Measurements from ENCODE around the gene HTR7.

Gene HTR7

DNA sequence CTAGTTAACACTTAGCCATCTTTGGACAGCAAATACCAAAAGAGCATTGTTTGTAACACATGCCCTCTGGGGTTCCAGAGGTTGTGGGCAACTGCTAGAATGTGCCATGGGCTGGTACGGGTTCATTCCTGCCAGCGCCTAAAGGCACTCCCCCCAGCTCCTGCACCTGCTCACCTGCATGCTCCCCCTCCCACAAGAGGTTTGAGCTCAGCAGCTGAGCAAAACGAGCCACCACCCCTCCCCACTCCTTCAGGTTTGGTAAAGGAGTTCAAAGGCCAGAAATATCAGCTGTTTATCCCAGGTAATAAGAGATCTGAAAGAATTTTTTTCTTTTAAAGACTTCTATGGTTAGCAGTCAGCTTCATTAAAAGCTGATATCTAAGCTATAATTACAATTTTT lies 53.5 kb downstream of the HTR7 start:
- DNase-seq (ENCODE audit: low read depth): no peak

DNA sequence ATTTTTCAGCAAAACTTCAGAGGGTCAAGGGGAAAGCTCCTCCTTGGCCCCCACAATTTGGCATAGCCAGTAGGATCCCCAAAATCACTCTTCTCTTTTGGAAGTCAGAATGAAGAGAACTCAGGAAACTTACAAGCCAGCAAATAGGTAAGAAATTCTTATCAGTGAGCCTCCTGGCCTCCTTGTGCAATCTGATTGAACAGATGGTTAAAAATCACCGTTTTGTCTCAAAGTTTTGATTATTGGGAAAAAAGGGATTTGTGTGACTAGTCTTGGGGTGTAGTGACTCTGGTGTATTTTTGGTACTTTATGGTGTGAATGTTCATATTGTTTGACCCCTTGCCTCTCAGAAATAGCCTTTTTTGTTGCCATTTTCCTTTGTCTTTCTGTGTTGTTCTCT lies 56.2 kb downstream of the HTR7 start:
- DNase-seq (ENCODE audit: low read depth): no peak

DNA sequence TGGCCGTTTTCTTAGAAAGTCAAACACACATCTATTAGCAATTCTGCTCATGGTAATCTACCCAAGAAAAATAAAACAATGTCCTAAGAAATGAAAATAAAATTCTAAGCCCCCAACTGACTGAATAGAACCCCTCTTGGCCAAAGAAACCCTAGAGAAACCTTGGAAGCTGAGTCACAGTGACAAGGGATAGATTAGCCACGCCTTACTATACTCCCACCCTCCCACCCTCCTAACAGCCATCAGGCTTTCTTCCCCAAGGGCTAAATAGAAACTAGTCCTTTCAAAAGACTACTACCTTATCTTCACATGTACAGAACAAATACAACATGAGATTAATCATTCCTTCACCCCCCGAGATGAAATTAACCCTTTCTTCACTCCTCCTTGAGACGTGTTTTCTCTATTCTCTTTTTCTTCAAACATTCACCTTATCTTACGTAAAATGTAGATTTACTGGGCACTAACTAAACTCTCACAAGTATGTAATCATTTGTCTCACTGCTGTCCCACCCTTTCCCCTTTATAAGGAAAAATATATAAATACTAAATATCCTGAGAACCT lies 57.5 kb downstream of the HTR7 start:
- no peak for DNase-seq (ENCODE audit: low read depth)

DNA sequence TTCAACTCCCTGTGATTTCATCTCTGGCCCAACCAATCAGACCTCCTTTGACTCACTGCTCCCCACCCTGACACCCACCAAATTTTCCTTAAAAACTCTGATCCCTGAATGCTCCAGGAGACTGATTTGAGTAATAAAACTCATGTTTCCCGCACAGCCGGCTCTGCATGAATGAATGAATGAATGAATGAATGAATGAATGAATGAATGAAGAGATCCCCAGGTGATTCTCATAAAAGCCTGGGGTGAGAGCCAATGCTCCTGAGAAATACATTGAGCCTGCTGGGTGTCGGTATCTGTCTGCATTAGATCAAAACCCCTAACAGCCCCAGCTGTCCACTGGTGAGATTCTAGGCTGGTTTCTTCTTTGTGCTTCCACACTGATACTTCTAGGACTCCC lies 58.7 kb downstream of the HTR7 start:
- no peak for DNase-seq (ENCODE audit: low read depth)

DNA sequence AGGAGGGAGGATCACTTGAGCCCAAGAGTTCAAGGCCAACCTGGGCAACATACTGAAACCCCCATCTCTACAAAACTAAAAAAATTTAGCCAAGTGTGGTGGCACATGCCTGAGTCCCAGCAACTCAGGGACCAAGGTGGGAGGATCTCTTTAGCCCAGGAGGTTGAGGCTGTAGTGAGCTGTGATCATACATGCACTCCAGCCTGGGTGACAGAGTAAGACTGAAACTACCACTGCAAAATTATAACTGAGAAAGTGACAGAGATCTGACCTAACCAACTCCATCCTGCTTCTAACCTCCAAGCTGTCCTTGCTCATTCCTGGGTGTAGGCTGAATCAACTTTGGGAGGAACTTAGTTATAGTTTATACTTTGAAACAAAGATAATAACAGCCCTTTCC lies 59.4 kb downstream of the HTR7 start:
- DNase-seq (ENCODE audit: low read depth): no peak

DNA sequence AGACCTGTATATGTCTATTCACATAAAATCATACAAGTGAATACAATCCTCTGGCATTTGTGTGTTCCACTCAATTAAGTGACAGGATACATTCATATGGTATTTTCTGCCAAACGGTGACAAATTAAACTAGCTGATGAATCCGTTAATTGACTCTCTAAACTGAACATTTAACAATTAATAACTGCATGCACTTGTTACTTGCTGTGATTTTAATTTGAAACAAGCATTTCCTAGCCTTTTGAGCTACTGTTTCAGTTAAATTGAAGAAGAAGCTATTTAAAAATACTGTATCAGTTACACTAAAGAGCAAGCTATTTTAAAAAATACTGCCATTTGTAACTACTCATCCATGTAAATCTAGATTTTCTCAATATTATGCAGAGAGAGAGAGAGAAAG lies 67.4 kb downstream of the HTR7 start:
- no peak for DNase-seq (ENCODE audit: low read depth)

DNA sequence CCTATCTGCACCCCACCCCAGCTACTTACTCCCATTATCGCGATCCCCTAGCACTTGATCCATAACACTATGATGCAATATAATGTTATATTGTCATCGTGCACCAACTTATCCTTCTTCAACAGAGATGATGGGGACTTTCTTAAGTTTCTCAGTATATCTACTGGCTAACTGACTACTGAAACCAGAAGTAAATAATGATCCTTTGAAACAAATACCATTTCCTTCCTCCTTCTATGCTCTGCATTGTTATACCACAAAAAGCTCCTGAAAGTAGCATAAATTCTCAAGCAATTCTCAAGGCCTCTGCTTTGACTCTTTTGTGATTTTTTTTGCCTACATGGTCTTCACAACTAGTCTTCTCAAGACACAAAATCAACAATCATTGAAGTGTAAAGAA lies 68.9 kb downstream of the HTR7 start:
- DNase-seq (ENCODE audit: low read depth): no peak

DNA sequence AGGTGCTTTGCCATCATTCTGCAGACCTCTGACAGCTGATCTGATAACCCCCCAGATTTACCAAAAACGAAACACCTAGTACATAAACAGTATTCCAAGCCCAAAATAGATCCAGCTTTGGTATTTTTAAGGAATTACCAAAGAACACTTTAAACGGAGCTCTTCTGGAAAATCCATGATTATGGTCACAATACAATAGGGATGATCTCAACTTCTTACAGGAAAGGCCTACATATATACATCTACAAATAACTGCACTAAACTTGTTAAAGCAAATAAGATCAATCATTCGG lies 69.7 kb downstream of the HTR7 start:
- no peak for DNase-seq (ENCODE audit: low read depth)

DNA sequence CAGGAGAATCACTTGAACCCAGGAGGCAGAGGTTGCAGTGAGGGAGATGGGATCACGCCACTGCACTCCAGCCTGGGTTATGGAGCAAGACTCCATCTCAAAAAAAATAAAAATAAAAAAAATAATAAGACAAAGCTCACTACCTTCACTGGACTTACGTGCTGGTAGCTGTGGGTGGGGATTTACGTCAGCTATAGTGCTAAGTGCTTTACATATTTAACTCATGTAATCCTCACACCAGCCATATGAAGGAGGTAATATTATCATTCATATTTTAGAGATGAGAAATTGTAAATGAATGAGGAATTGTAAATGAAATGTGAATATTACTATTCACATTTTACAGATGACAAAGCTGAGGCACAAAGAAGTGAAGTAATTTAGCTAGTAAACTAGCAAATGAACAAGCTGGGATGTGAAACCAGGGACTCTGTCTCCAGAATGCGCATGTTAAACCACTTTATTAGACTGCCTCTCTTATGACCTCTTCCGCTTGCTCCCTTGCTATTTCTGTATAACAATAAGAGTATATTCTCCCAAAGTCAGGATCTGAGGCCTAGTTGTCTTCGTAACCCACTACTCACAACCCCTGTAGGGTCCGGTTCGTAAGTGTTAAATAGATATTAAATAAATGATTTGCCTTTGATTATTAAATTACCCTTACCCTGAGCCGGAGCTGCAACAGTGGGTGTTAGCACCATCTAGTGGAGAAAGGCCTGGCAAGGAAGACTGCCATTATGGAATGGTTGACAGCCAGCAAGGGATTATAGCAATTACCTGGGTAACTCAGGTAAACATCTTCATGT lies 70.2 kb downstream of the HTR7 start:
- no peak for DNase-seq (ENCODE audit: low read depth)

DNA sequence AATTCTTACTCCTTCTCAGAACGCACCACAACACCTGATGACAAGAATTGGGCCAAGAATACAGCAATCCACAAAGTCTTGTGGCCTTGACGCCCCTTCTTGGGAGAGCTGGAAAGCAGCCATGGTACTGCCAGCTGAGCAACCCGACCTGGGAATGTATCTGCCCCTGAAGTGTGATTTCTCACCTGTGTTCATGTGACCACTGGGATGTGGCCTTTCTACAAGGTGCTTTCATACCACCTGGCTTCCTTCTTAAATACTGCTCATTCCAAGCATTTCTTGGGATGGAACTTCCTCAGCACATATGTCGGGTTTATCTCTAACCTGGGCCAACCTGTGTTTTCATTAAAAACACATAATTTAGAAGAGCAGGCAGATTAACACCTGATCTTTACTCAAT lies 72.1 kb downstream of the HTR7 start:
- no peak for DNase-seq (ENCODE audit: low read depth)

DNA sequence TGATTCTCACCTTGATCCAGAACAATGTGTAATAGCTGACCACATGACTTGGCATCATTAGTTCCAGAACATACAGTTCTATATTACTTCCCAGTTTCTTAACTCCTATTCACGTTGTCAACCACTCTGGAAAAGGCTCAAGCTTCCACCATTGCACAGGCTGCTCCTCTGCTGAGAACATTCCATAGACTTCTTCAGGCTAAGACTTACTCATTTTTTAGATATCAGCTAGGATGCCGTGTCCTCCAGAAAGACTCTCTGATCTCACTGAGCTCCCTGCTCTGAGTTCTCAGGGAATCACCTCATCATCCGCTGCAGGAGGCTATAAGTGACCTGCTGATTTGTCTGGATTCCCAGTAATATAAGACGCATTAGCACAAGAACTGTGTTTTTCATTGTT lies 73.1 kb downstream of the HTR7 start:
- no peak for DNase-seq (ENCODE audit: low read depth)

DNA sequence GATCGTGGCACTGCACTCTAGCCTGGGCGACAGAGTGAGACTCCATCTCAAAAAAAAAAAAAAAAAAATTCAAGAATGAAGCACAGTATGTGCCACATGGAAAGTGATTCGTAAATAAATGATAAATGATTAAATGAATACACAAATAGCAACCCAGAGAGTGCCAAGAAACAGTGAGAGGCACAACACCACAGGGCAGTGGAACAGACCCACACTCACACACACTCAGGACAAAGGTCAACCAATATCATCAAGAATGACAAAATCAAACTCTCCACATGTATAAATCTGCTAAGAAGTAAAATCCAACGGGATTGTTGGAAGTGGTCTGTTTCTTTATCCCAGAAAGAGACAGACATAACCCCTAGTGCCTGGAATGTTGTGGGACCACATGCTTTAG lies 77.4 kb downstream of the HTR7 start:
- DNase-seq (ENCODE audit: low read depth): no peak

DNA sequence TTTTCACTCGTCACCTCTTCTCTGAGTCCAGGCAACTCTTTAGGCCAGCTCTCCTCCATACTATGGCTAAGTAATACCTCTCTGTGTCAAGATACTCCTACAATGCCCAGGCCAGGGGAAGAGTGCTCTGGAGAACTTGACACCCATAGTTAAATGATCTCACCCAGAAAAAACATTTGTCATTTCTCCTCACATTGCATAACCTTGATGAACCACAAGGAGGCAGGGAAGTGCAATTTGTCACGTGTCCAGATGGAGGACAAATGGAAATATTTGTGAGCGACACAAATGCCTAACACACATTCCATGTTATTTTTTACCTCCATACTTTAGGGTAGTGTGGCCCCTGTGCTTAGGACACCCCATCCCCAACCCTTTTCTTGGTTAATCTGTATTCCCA lies 78.3 kb downstream of the HTR7 start:
- no peak for DNase-seq (ENCODE audit: low read depth)

DNA sequence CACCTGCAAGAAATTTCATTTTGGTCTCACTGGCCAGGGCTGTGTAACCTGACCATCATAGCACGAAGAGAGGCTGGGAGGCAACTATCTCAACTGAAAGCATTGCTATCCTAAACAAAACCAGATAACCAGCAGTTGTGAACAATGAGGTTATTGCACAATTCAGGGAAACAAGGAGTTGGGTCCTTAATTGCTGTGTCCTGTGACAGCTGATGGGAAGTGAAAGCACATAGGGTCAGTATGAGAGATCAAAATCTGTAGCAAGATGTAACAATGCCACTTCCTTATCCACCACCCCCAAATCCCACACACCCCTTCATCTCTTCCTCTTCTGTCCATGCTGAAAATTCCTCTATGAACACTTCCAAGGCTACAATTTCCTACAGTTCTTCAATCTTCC lies 80.2 kb downstream of the HTR7 start:
- DNase-seq (ENCODE audit: low read depth): no peak

DNA sequence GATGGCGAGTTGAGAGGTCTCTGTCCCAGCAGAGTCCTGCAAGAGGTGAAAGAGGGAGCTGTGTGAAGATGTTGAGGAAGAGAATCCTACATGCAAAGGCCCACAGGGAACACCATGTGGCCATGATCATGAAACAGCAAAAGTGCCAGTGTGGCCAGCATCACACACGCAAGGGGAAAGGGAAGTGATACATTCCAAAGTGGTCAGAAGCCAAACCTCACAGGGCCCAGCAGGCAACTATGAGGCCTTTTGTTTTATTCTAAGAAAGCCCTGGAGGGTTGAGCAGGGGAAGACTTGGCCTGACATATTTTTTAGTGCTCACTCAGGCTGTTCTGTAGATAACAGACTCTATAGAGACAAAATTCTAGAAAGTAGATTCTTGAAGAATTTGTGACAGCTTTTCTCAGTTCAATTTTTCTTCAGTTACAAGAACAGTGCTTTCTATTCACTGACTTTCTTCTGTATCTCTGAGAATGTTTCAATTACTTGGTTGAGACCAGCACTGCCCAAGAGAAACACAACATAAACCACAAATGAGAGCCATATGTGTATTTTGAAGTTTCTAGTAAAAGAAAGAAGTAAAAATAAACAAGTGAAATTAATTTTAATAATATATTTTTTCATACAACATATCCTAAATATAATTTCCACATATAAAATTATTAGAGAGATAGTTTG lies 82.3 kb downstream of the HTR7 start:
- DNase-seq (ENCODE audit: low read depth): no peak

DNA sequence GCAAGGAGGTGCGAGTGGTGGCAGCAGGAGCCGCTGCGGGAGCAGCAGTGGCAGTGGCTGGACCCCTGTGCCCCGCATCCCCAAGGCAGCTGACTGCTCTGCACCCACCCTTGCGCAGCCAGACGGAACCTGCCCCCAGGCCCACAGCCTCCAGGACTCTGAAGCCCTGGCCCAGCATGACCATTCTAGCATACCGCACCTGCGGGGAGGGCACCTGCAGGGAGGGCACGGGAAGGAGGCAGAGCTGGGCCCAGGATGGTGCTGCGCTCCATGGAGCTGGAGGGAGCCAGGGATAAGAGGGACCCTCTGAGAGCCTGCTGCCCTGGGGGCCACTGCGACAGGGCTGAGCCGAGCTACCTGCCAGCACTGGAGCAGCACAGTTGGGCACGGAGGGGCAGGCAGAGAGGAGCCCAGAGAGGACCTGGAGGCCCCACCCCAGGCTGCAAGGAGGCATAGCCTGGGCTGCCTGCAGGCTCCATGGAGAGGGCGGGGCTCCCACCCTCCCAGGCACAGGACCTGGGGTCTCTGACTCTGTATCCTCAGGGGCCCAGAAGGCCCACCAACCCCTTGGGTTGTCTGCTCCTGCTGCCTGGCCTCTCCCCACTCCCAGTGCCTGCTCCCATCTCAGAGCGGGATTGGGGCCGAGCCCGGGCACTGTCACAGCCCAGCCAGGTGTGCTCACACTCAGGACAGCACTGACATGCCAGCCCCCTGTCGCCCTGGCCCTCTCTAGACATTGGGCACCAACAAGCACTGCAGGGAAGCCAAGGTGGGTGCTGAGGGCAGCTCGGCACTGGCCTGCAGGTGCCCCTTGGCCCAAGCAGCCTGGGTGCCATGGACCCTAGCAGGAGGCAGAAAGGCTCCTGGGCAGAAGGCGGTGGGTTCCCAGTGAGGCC lies 87.6 kb downstream of the HTR7 start:
- no peak for DNase-seq (ENCODE audit: low read depth)

DNA sequence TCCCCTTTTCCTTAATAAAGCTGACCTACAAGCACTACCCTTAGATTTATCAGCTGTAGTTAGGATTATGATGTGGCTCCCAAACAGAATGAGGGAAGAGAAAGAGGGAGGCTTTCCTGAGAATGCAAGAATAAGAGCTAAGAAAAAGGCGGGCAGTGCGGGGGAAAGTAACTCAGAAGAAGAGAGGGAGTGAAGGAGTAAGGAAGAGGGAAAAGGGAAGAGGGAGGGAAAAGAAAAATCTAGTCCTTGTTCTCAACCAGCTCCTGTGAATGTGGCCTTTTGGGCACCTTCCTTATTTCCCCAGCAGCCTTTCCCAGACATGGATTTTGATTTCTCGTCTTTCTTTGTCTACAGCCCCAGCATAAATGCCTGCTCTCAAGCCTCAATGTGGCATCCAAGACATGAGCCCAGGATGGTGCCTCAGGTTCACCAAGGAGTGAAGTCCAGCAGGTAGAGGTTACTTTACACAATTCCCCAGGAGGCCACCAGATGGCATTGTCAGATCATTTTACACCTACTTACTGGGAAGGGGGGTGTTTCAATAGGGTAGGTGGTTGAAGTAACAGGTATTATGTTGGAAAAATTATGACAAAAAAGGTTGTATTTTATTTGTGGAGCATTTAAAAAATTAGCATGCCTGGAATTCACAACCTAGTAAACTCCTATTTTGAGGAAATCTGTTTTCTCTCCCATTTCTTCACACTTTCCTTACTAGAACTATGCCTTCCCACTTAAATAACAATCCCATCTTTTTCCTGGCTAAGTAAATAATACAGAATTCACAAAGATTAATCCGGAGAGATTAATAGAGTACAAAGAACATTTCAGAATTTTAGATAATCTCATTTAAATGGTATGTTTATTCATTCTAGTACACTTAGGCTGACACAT lies 106.5 kb downstream of the HTR7 start:
- no peak for DNase-seq (ENCODE audit: low read depth)

DNA sequence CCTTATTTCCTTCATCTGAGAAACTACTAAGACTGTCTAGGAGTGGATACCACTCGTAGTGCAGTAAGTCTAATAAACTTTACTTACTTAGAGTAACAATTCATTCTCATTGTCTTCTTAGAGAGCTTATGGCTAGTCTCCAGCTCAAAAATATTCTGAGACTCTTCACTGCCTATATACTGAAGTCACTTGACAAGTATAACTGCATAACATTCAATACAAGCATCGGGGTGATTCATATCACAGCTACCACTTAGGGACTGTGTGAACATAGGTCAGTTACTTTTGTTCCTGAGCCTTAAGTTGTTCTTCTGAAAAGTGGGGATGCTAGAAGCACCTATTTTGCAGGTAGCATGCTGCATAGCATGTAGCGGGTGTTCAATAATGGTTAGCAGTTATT lies 111.0 kb downstream of the HTR7 start:
- no peak for DNase-seq (ENCODE audit: low read depth)

DNA sequence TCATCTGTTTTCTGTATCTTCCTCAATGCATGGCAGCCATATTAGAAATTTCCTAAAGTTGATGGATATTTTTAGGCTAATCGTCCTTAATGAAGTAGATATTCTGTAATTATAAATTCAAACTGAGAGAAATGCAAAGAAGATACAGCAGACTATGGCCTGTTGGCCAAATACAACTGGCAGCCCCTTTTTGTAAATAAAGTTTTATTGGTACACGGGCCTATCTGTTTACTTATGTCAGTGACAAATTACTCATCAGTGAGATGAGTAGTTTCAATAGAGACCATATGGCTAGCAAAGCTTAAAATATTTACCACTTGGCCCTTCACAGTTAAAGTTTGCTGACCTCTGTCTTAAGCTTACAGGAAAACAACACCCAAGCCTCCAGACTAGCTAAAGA lies 112.3 kb downstream of the HTR7 start:
- no peak for DNase-seq (ENCODE audit: low read depth)

DNA sequence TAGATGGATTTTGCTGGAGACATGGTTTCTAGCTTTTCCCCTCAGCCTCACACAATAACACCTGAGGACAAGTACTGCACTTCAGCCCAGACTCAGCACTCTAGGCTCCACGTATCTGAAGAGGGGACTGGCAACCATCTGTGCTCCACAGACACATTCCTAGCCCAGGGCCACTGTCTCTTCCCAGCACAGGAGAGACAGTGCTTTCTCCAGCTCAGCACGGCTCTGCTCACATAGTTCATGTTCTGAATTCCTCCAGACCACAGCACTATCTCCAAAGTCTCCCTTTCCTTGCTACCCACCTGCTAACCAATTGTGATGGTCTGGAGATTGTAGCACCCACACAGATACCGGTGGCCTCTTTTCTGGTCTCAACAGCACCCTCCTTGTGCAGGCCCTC lies 114.5 kb downstream of the HTR7 start:
- no peak for DNase-seq (ENCODE audit: low read depth)

DNA sequence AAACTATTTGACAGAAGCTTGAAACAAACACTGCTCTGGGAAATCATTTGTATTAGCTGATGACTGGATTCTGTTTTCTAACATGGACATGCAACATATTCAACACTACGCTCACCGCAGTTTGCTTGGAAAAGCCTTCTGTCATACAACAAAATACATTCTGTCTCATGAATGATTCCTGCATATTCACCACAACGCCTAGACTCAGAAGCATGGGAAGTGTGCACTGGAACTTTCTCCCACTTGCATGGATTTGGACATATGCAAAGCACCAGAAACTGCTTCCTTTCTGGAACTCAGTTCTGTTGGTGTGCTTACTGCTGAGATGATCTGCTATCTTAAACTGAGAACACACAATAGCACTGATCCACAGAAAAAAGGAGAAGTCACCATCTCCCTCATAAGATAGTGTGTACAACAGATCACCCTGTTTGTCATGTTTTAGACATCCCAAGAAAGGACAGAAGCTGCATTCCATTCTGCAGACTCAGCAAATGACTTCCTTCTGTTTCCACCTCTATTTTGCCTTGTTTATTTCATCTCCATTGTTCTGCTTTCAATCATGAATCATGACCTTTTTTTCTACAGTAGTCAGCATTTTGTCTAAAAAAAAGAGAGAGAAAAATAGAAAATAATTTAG lies 115.8 kb downstream of the HTR7 start:
- no peak for DNase-seq (ENCODE audit: low read depth)

Measured in activated gamma-delta T cell treated with anti-CD3 and anti-CD28 coated beads, Interleukin-2, amount 50 U/mL, for 16 hours (primary cell).